Activated naive CD4-positive, alpha-beta T cell (primary cell): ENCODE results near the gene PPP6R3.

Experiments used
- DNase-seq, 4 experiments: peaks; one replicate each; lab custom pipeline; 2025; lab: John Stamatoyannopoulos, UW

Gene PPP6R3

DNA sequence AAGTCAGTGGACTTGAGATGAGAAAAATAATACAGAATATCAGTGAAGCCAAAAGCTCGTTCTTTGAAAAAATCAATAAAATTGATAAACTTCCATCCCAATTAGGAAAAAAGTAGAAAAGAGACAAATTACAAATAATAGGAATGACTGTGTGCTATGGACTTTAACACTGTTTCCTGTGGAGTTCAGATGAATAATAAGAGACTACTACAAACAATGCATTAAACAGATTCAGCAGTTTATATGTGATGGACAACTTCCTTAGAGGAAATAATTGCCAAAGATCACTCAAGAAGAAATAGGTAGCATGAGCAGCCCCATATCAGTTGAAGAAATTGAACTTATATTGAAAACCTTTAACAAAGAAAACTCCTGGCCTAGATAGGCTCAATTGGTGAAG lies 99.7 kb downstream of the PPP6R3 start:
- no peak for DNase-seq

GRCh38 chr11:68563454-68563853 lies 102.9 kb downstream of the PPP6R3 start:
- no peak for DNase-seq

GRCh38 chr11:68564261-68564660 lies 103.7 kb downstream of the PPP6R3 start:
- DNase-seq = no peak

DNA sequence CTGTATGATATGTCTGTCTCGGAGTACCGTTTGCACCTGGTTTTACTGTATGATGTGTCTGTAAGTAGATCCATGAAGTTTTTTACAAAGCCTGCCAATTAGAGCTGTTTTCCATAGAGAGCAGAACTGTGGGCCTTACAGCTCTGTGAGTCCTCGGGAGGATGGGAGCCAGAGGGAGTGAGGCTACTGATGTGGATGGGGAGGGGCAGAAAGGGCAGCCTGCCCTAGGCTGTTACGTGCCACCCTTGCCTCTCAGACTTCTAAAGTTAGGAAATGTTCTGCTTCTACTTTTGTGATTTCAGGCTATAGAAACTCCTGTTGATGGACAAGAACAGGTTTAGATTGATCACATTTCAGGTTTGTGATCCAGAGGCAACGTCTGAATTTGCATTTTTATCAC lies 105.2 kb downstream of the PPP6R3 start:
- no peak for DNase-seq

GRCh38 chr11:68567553-68567952 lies 107.0 kb downstream of the PPP6R3 start:
- no peak for DNase-seq

- DNase-seq = no peak
These were observed 108.8 kb downstream of the PPP6R3 start for GRCh38 chr11:68569357-68569756.

GRCh38 chr11:68570691-68571090 lies 110.1 kb downstream of the PPP6R3 start:
- DNase-seq = no peak

- DNase-seq = no peak
These were observed 113.8 kb downstream of the PPP6R3 start for GRCh38 chr11:68574308-68574707.

DNA sequence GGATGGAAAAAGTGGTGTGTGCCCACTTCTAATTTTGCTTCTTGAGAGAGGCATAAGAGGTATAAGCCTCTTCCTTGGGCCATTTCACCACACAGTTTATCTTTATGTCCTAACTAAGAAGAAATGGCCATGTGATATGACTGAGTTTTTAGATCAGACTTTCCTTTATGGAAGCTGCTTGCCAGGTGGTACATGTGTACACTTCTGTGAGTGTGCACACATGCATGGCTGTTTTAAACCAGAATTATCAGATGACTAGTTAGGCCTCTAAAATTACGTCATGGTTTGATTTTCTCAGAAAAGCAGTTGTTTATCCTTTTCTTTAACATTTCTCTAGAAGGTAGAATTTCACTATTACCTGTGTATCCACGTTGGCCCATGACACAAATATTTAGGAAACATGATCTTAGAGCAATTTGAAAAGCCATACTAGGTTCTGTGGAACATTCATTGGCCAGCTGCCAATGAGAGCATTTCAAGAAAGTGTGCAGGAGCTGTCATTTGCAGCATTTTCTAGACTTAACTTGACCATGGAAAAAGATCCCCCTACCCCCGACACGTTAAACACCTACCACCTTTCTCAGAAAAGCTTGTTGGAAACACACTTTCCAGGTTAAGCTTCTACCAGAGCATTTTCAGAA lies 114.6 kb downstream of the PPP6R3 start:
- DNase-seq = no peak

DNA sequence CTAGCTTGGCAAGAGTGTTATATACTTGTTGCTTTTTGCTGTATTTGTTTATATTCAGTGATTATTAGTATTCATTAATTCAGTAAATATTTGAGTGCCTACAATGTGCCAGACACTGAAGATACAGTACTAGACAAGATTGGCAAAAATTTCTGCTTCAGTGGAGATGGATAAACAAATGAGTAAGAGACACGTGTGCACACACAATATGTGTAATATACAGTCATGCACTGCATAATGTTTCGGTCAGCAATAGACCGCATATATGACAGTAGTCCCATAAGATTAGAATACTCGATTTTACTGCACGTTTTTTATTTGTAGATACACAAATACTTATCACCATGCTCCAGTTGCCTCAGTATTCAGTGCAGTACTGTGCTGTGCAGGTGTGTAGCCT lies 118.9 kb downstream of the PPP6R3 start:
- no peak for DNase-seq

DNA sequence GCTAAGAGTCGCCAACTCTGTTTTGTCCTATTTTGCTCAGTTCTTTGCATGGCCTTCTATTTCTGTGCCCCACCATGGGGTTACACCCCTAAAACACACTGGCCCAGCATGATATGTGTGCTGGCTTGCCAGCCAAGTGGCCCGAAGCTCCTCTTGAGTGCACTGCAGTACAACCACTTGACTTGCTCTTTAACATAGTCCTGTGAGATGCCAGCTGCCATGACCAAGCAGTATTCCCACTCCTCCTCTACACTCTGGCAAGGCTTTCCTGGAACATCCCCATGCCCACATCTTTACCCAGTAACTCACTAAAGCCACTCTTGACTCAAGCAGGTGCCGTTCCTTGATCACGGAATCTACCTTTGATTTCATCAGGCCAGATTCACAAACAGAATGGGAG lies 120.9 kb downstream of the PPP6R3 start:
- DNase-seq = no peak

DNA sequence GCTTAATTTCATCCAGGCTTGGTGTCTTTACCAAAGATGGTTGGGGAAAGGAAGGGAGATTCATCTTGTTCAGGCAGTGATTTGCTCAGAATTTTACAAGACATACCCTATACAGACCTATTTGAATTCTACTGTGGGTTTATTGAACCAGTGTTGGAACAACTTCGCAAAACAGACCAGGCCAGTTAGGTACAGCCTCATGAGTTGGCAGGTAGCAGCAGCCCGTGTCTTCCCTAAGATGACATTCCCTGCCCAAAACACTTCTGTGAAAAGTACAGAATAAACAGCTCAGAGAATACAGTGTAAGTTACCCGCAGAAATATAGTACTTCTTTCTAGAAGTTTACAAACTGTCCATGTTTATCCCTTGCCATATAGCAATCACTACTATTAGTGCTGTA lies 121.3 kb downstream of the PPP6R3 start:
- DNase-seq = no peak

DNA sequence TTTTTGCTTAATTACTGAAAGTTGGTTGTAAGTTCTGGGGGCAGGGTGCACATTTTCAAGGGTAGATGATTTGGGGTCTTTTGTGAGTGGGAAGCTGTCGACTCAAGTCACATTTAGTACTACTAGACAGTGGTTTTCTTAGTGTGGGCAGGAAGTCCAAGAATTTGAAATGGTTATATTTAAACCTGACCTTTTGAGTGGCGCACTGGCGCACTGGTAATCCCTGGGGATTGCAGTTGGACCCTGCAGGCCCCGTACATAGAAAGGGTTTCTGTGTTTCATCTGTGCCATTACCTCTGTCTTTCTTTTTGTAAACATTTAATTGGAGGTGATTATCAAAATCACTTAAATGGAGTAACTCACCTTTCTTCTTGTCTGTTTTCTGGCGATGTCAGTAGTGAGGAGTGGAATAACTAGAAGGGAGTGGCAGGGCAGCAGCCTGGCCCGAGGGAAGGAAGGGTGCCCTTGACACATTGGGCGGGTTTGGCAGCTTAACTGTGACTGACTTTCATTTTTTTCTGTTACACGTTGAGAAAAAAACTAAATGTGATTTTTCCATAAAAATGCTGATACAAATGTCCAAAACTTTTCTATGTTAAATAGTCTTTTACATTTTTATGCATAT lies 122.0 kb downstream of the PPP6R3 start:
- DNase-seq = no peak

GRCh38 chr11:68583041-68583446 lies 122.5 kb downstream of the PPP6R3 start:
- DNase-seq = no peak

DNA sequence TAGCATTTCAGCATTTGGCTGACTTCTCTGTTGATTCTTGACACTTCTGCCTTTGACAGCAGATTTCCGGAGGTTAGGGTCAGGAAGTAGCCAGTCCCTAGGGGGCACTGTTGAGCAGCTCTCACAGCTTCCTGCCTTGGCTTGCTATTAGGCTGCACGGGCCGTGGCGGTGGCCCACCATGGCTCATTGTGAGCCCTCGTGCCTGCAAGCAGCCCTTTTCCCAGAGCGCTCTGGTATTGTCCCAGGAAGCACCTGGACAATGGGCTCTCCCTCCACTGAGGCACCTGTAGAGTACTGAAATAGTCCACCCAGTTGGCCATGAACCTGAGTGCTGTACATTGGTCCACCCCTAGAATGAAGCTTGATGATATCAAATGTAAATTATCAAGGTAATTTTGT lies 123.5 kb downstream of the PPP6R3 start:
- DNase-seq = peak in 3 of 4 experiments; percentile 17 to 35 (median 22)

- no peak for DNase-seq
These were observed 124.5 kb downstream of the PPP6R3 start for GRCh38 chr11:68584991-68585524.

DNA sequence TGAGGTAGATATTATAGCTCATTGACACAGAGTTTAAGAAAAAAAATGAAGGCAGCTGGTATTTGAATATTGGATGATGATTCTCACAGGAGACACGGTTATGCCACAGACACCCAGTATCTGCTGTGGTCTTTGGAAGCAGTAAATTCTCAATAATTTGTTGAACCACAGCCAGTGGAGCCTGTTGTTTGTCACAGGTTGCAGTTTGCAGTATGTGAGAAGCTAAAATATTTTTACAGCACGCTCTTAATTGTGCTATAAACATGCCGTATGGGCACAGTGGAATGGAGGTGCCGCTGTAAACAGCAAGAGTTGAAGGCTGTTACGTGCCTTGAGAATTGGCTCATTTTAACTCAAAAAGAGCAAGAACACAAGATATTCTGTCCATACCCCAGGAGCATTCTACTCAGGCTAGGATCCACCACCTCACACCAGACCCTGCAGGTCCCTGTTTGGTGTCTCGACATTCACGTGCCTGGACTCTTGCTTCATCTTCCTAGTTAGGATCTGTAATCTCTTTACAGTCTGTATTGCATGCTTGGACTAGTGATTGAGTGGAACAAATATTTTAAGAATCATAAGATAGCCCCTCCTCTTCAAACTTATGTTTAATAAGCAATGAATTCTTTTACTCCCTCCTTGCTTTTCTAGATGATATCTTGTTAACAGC lies 129.1 kb downstream of the PPP6R3 start:
- no peak for DNase-seq

GRCh38 chr11:68591719-68592118 lies 131.2 kb downstream of the PPP6R3 start:
- no peak for DNase-seq

DNA sequence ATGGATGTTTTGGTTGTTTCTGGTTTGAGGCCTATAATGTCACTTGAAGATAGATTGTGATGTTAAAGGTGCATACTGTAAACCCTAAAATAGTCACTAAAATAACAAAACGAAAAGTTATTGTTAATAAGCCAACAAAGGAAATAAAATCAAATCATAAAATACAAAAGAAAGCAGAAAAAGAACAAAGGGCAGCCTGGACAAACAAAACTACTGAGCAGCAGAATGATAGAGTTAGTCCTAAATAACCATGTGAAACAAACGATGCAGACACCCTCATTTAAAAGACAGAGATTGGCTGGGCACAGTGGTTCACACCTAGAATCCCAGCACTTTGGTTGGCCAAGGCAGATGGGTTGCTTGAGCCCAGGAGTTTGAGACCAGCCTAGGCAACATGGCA lies 132.9 kb downstream of the PPP6R3 start:
- DNase-seq = no peak

GRCh38 chr11:68594123-68594522 lies 133.6 kb downstream of the PPP6R3 start:
- DNase-seq = no peak

DNA sequence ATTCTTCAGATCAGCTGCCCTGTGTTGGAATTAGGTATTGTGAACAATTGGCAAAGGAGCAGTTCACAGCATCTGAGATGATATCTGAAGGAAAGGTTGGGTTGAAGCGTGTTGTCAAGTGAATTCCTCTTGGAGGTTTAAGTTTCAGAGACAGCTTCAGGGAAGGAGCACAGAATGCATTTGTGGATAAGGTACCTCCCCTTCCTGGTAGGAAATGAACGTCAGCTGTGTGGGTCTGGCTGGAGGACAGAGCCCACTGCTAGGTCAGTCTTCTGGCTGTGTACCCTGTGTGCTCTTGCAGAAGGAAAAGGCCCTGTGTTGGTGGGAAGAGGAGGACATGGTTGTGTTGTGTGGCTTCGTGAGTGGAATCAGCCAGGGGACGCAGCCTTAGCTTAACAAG lies 135.7 kb downstream of the PPP6R3 start:
- no peak for DNase-seq

GRCh38 chr11:68598816-68599653 lies 138.5 kb downstream of the PPP6R3 start:
- no peak for DNase-seq
